Erythroblast (primary cell): ENCODE measurements around the gene FAM110D.

ENCODE experiments used
- GATA1 ChIP-seq: IDR thresholded peaks from 2 replicates; pipeline ENCODE4 v1.6.1; 2011; ENCODE audit warnings: low read depth, mild to moderate bottlenecking, control low read depth, low read length, moderate library complexity
- POLR2A ChIP-seq: IDR thresholded peaks from 2 replicates; pipeline ENCODE4 v1.6.1; 2011; ENCODE audit warnings: mild to moderate bottlenecking, low read length

GRCh38 chr1:26190373-26190987 lies 31.6 kb downstream of the FAM110D start, which contains the start of gene CATSPER4:
- TF ChIP-seq POLR2A (no peak), GATA1 (no peak)
